H9 (cell line): ENCODE data around the gene ERC2. TPM values are rescaled to one million over a fixed set of nuclear protein-coding genes. Genes with fewer than 3 reads are reported as not detected.

ENCODE experiments used
- DNase-seq: peaks from one replicate; pipeline ENCODE4 v3.0.0-alpha.2; 2017
- H2AFZ ChIP-seq: one replicate; pipeline ENCODE4 v1.6.1; 2013; ENCODE audit warnings: mild to moderate bottlenecking, low read length, control low read depth, moderate library complexity
- H2AK5ac ChIP-seq: 2 replicates; pipeline ENCODE4 v1.6.1; 2013; ENCODE audit warnings: low read length, control low read depth, mixed read lengths; ENCODE audit not compliant: insufficient read length
- H2BK120ac ChIP-seq: one replicate; pipeline ENCODE4 v1.6.1; 2013; ENCODE audit warnings: low read depth, mild to moderate bottlenecking, low read length, control low read depth, inconsistent platforms; ENCODE audit not compliant: poor library complexity, severe bottlenecking
- H2BK12ac ChIP-seq: 2 replicates; pipeline ENCODE4 v1.6.1; 2013; ENCODE audit warnings: low read length, control low read depth, mixed read lengths, low read depth; ENCODE audit not compliant: insufficient read length
- H2BK15ac ChIP-seq: 2 replicates; pipeline ENCODE4 v1.6.1; 2013; ENCODE audit warnings: low read depth, low read length, control low read depth
- H2BK20ac ChIP-seq: one replicate; pipeline ENCODE4 v1.6.1; 2013; ENCODE audit warnings: low read depth, mild to moderate bottlenecking, low read length, control low read depth, inconsistent platforms; ENCODE audit not compliant: poor library complexity, severe bottlenecking
- H2BK5ac ChIP-seq: 2 replicates; pipeline ENCODE4 v1.6.1; 2013; ENCODE audit warnings: low read length, control low read depth, mixed read lengths; ENCODE audit not compliant: insufficient read length
- H3K14ac ChIP-seq: 2 replicates; pipeline ENCODE4 v1.6.1; 2013; ENCODE audit warnings: low read length, control low read depth; ENCODE audit not compliant: insufficient read depth
- H3K18ac ChIP-seq: 2 replicates; pipeline ENCODE4 v1.6.1; 2013; ENCODE audit warnings: low read depth, mild to moderate bottlenecking, mixed read lengths, low read length, control low read depth; ENCODE audit not compliant: insufficient read length
- H3K23ac ChIP-seq: 2 replicates; pipeline ENCODE4 v1.6.1; 2013; ENCODE audit warnings: low read length, control low read depth, mixed read lengths, low read depth; ENCODE audit not compliant: insufficient read length
- H3K23me2 ChIP-seq: 2 replicates; pipeline ENCODE4 v1.6.1; 2013; ENCODE audit warnings: low read depth, mild to moderate bottlenecking, mixed read lengths, low read length, control low read depth; ENCODE audit not compliant: insufficient read length, poor library complexity, severe bottlenecking
- H3K27ac ChIP-seq: 2 replicates; pipeline ENCODE4 v1.5.1; 2013; ENCODE audit warnings: low read length, control low read depth, mixed read lengths, low read depth; ENCODE audit not compliant: insufficient read length
- H3K27me3 ChIP-seq: 2 replicates; pipeline ENCODE4 v1.6.1; 2013; ENCODE audit warnings: low read length, control low read depth, inconsistent platforms; ENCODE audit not compliant: insufficient read depth
- H3K4ac ChIP-seq: 2 replicates; pipeline ENCODE4 v1.6.1; 2013; ENCODE audit warnings: low read depth, mild to moderate bottlenecking, control low read depth, inconsistent platforms, low read length, moderate library complexity
- H3K4me1 ChIP-seq: 2 replicates; pipeline ENCODE4 v1.6.1; 2013; ENCODE audit warnings: low read length, control low read depth, inconsistent platforms; ENCODE audit not compliant: insufficient read depth
- H3K4me2 ChIP-seq: 2 replicates; pipeline ENCODE4 v1.6.1; 2013; ENCODE audit warnings: low read length, control low read depth, mixed read lengths; ENCODE audit not compliant: insufficient read length, insufficient read depth
- H3K56ac ChIP-seq: 2 replicates; pipeline ENCODE4 v1.6.1; 2013; ENCODE audit warnings: low read depth, mild to moderate bottlenecking, mixed read lengths, low read length, control low read depth; ENCODE audit not compliant: insufficient read length
- H3K79me1 ChIP-seq: 2 replicates; pipeline ENCODE4 v1.6.1; 2013; ENCODE audit warnings: low read depth, mild to moderate bottlenecking, moderate library complexity, low read length, control low read depth, inconsistent platforms; ENCODE audit not compliant: insufficient read depth, poor library complexity, severe bottlenecking
- H3K79me2 ChIP-seq: 2 replicates; pipeline ENCODE4 v1.6.1; 2013; ENCODE audit warnings: low read length, control low read depth, inconsistent platforms; ENCODE audit not compliant: insufficient read depth
- H3K9ac ChIP-seq: 2 replicates; pipeline ENCODE4 v1.6.1; 2013; ENCODE audit warnings: low read length, control low read depth, mixed read lengths; ENCODE audit not compliant: insufficient read length; ENCODE audit errors: extremely low read depth
- H3K9me3 ChIP-seq: one replicate; pipeline ENCODE4 v1.6.1; 2013; ENCODE audit warnings: low read depth, low read length, inconsistent platforms; ENCODE audit not compliant: control insufficient read depth
- H3T11ph ChIP-seq: one replicate; pipeline ENCODE4 v1.6.1; 2013; ENCODE audit warnings: mild to moderate bottlenecking, low read length, control low read depth, inconsistent platforms
- H4K20me1 ChIP-seq: one replicate; pipeline ENCODE4 v1.6.1; 2013; ENCODE audit not compliant: control insufficient read depth, insufficient read length, insufficient read depth
- H4K5ac ChIP-seq: 2 replicates; pipeline ENCODE4 v1.6.1; 2013; ENCODE audit warnings: low read depth, mild to moderate bottlenecking, mixed read lengths, low read length, control low read depth; ENCODE audit not compliant: insufficient read length
- H4K8ac ChIP-seq: replicated peaks from 2 replicates; pipeline ENCODE4 v1.6.1; 2013; ENCODE audit warnings: low read length, control low read depth, mixed read lengths, low read depth; ENCODE audit not compliant: insufficient read length
- H4K91ac ChIP-seq: 2 replicates; pipeline ENCODE4 v1.6.1; 2013; ENCODE audit warnings: low read depth, mild to moderate bottlenecking, moderate library complexity, mixed read lengths, low read length, control low read depth; ENCODE audit not compliant: insufficient read length
- H3K27ac Mint-ChIP-seq, 3 experiments: 2 replicates in 2 of 3; 3 replicates in 1 of 3; pipeline ENCODE4 v1.8.0; 2020 to 2021; ENCODE audit warnings: mixed read lengths in 3 of 3, mild to moderate bottlenecking in 1 of 3, moderate library complexity in 1 of 3
- H3K27me3 Mint-ChIP-seq: 2 replicates; pipeline ENCODE4 v1.8.0; 2021; ENCODE audit warnings: low read depth, mild to moderate bottlenecking, moderate library complexity, mixed read lengths
- H3K36me3 Mint-ChIP-seq, 3 experiments: 2 replicates in 2 of 3; 3 replicates in 1 of 3; pipeline ENCODE4 v1.8.0; 2020 to 2021; ENCODE audit warnings: low read depth in 3 of 3, mixed read lengths in 3 of 3; ENCODE audit not compliant: insufficient read depth in 1 of 3
- H3K4me1 Mint-ChIP-seq, 2 experiments: 2 replicates each; pipeline ENCODE4 v1.8.0; 2020; ENCODE audit warnings: mixed read lengths in 2 of 2
- H3K4me3 Mint-ChIP-seq, 2 experiments: 2 replicates in 1 of 2; 3 replicates in 1 of 2; pipeline ENCODE4 v1.8.0; 2020 to 2021; ENCODE audit warnings: mild to moderate bottlenecking in 2 of 2, mixed read lengths in 2 of 2, moderate library complexity in 1 of 2
- H3K9me3 Mint-ChIP-seq, 2 experiments: 2 replicates in 1 of 2; 3 replicates in 1 of 2; pipeline ENCODE4 v1.8.0; 2020; ENCODE audit warnings: mild to moderate bottlenecking in 2 of 2, mixed read lengths in 2 of 2, moderate library complexity in 1 of 2
- CTCF ChIP-seq: fragments of 200-600 bp; sonication (generic); conservative IDR thresholded peaks from 3 replicates; pipeline ENCODE4 v1.8.0; 2021; ENCODE audit warnings: antibody characterized with exemption, mild to moderate bottlenecking
- WGBS: extraction: QIAGEN DNeasy Blood & Tissue Kit; methylation state at CpG from one replicate; pipeline ENCODE4 v1.1.7; 2013; ENCODE audit warnings: missing lambda C conversion rate, low lambda C conversion rate, mixed read lengths; ENCODE audit not compliant: insufficient read length; ENCODE audit errors: extremely low coverage; 5-methylcytosine and 5-hydroxymethylcytosine counted together
- total RNA-seq: library from RNA; stranded (reverse); gene quantifications from 2 replicates; pipeline ENCODE4 v1.2.1, GENCODE V29; 2021

Gene ERC2
- total RNA-seq, 1 experiment from 2014 or later, result 15.4 TPM

GRCh38 chr3:55579496-55579895, 888.8 kb downstream of the ERC2 start:
- H3K4me3 Mint-ChIP-seq, result no peak overlapping the region
- TF ChIP-seq CTCF, result no peak

More at GRCh38 chr3:55579496-55579895, 888.8 kb downstream of the ERC2 start:
- Histone ChIP-seq H3K9me3 (no peaks in the 10 kb centered on the region), H2BK20ac (no peak overlapping the region), H4K8ac (no peak overlapping the region), H4K20me1 (no peaks in the 10 kb centered on the region), H2AFZ (no peak overlapping the region), H2BK15ac (no peak overlapping the region), H2BK12ac (no peak overlapping the region), H3T11ph (no peak overlapping the region), H4K91ac (no peak overlapping the region), H3K18ac (no peak overlapping the region), H3K27ac (no peak overlapping the region), H3K9ac (no peak overlapping the region), H3K4me1 (no peaks in the 10 kb centered on the region), H3K14ac (no peak overlapping the region), H3K4ac (no peak overlapping the region), H4K5ac (no peak overlapping the region), H2AK5ac (no peak overlapping the region), H2BK120ac (no peak overlapping the region), H3K4me2 (no peak overlapping the region), H2BK5ac (no peak overlapping the region), H3K23me2 (no peaks in the 10 kb centered on the region), H3K79me2 (no peaks in the 10 kb centered on the region), H3K79me1 (no peaks in the 10 kb centered on the region), H3K27me3 (no peaks in the 10 kb centered on the region), H3K56ac (no peak overlapping the region), H3K23ac (no peak overlapping the region)
- no peak for DNase-seq
- WGBS, result no CpG with 5 or more reads among the region's 8 CpGs
- Mint-ChIP-seq H3K27ac (no peak overlapping the region; a peak in 1 of 7 replicates), H3K36me3 (peaks cover 0 to 3% (median 2%) of the 10 kb centered on the region in 3 experiments; a peak in 3 of 7 replicates), H3K9me3 (peaks cover 3% of the 10 kb centered on the region in 2 experiments; a peak in 3 of 5 replicates), H3K27me3 (peaks cover 2% of the 10 kb centered on the region; the same call in 1 of the 2 replicates), H3K4me1 (peaks cover 8 to 14% of the 10 kb centered on the region in 2 experiments)
